ENCODE measurements around the gene FYCO1.

- TF ChIP-seq CTCF (IDR thresholded peaks at IDR 0.05) (no peak), POLR2A (IDR thresholded peaks at IDR 0.05) (no peak), EP300 (IDR thresholded peaks at IDR 0.05) (peak in 3 of 4 donors; percentile 21 to 62 (median 27))
Observed at GRCh38 chr3:45972534-45973402, 22.9 kb downstream of the FYCO1 start.
